Mesenchymal stem cell (in vitro differentiated cells and primary cell): ENCODE data around the gene PMF1.
"Not testable (repeated sequence)": the region's sequence is repeated elsewhere in the genome, so short reads cannot be mapped to it uniquely, and the experiment has no call there.

Experiments used
- DNase-seq: peaks from one replicate; pipeline ENCODE4 v3.0.0-alpha.2; 2013
- H2AFZ ChIP-seq: one replicate; pipeline ENCODE4 v1.6.1; 2013; ENCODE audit warnings: low read depth, mild to moderate bottlenecking, control low read depth, inconsistent platforms, low read length, moderate library complexity
- H2AK5ac ChIP-seq: 2 replicates; pipeline ENCODE4 v1.6.1; 2013; ENCODE audit warnings: low read length, moderate library complexity, mild to moderate bottlenecking, inconsistent platforms; ENCODE audit not compliant: severe bottlenecking
- H2BK120ac ChIP-seq: one replicate; pipeline ENCODE4 v1.6.1; 2013; ENCODE audit warnings: low read depth, mild to moderate bottlenecking, inconsistent platforms, low read length, moderate library complexity
- H2BK12ac ChIP-seq, 2 experiments: one replicate each; pipeline ENCODE4 v1.6.1; 2013; ENCODE audit warnings: inconsistent platforms in 2 of 2, low read length in 2 of 2, mild to moderate bottlenecking in 2 of 2, moderate library complexity in 2 of 2, control low read depth in 1 of 2
- H2BK15ac ChIP-seq: one replicate; pipeline ENCODE4 v1.6.1; 2013; ENCODE audit warnings: mild to moderate bottlenecking, low read depth, inconsistent platforms; ENCODE audit not compliant: poor library complexity, severe bottlenecking
- H2BK5ac ChIP-seq: 2 replicates; pipeline ENCODE4 v1.6.1; 2013; ENCODE audit warnings: low read depth, mild to moderate bottlenecking, low read length, control low read depth, inconsistent platforms; ENCODE audit not compliant: poor library complexity, severe bottlenecking
- H3K14ac ChIP-seq, 2 experiments: one replicate each; pipeline ENCODE4 v1.6.1; 2013; ENCODE audit warnings: inconsistent platforms in 2 of 2, low read length in 2 of 2, control low read depth in 1 of 2, mild to moderate bottlenecking in 1 of 2, moderate library complexity in 1 of 2
- H3K18ac ChIP-seq, 2 experiments: one replicate each; pipeline ENCODE4 v1.6.1; 2013; ENCODE audit warnings: inconsistent platforms in 2 of 2, low read length in 2 of 2, control low read depth in 1 of 2, low read depth in 1 of 2, mild to moderate bottlenecking in 1 of 2
- H3K23ac ChIP-seq, 2 experiments: one replicate each; pipeline ENCODE4 v1.6.1; 2013; ENCODE audit warnings: inconsistent platforms in 2 of 2, low read length in 2 of 2, mild to moderate bottlenecking in 2 of 2, moderate library complexity in 2 of 2, control low read depth in 1 of 2
- H3K27ac ChIP-seq: 2 replicates; pipeline ENCODE4 v1.5.1; 2013; ENCODE audit warnings: mild to moderate bottlenecking, moderate library complexity, low read length, control low read depth, inconsistent platforms; ENCODE audit not compliant: poor library complexity, severe bottlenecking
- H3K27me3 ChIP-seq, 2 experiments: 2 replicates each; pipeline versions ENCODE4 v1.6.1 to v1.7.0; 2013; ENCODE audit warnings: low read length in 2 of 2, mild to moderate bottlenecking in 2 of 2, moderate library complexity in 2 of 2, control low read depth in 1 of 2, inconsistent platforms in 1 of 2; ENCODE audit not compliant: control insufficient read depth in 1 of 2, insufficient read depth in 1 of 2
- H3K36me3 ChIP-seq, 2 experiments: 2 replicates each; pipeline versions ENCODE4 v1.6.1 to v1.7.0; 2013; ENCODE audit warnings: low read length in 2 of 2, control low read depth in 1 of 2, inconsistent platforms in 1 of 2, low read depth in 1 of 2, mild to moderate bottlenecking in 1 of 2; ENCODE audit not compliant: insufficient read depth in 2 of 2, control insufficient read depth in 1 of 2
- H3K4ac ChIP-seq, 2 experiments: one replicate each; pipeline ENCODE4 v1.6.1; 2013; ENCODE audit warnings: inconsistent platforms in 2 of 2, low read length in 2 of 2, mild to moderate bottlenecking in 2 of 2, moderate library complexity in 2 of 2, control low read depth in 1 of 2, low read depth in 1 of 2
- H3K4me1 ChIP-seq: 2 replicates; pipeline ENCODE4 v1.6.1; 2013; ENCODE audit warnings: low read depth, low read length, control low read depth; ENCODE audit not compliant: control insufficient read depth, insufficient read depth
- H3K4me2 ChIP-seq: 2 replicates; pipeline ENCODE4 v1.6.1; 2013; ENCODE audit warnings: low read length, mild to moderate bottlenecking, inconsistent platforms; ENCODE audit not compliant: poor library complexity, severe bottlenecking
- H3K4me3 ChIP-seq, 2 experiments: 2 replicates each; pipeline versions ENCODE4 v1.5.1 to v1.7.0; 2013; ENCODE audit warnings: low read length in 2 of 2, mild to moderate bottlenecking in 2 of 2, control low read depth in 1 of 2, low read depth in 1 of 2; ENCODE audit not compliant: insufficient read depth in 1 of 2
- H3K79me1 ChIP-seq: replicated peaks from 2 replicates; pipeline ENCODE4 v1.6.1; 2013; ENCODE audit warnings: mild to moderate bottlenecking, control low read depth, low read length, inconsistent platforms; ENCODE audit not compliant: poor library complexity, severe bottlenecking
- H3K9ac ChIP-seq: 2 replicates; pipeline ENCODE4 v1.7.0; 2013; ENCODE audit warnings: mild to moderate bottlenecking, low read length, moderate library complexity
- H3K9me3 ChIP-seq: 2 replicates; pipeline ENCODE4 v1.7.0; 2013; ENCODE audit warnings: mild to moderate bottlenecking, low read length; ENCODE audit not compliant: control insufficient read depth
- H4K8ac ChIP-seq: one replicate; pipeline ENCODE4 v1.6.1; 2013; ENCODE audit warnings: inconsistent platforms, mild to moderate bottlenecking, low read length, moderate library complexity
- H4K91ac ChIP-seq: one replicate; pipeline ENCODE4 v1.6.1; 2013; ENCODE audit warnings: mild to moderate bottlenecking, low read length, inconsistent platforms
- WGBS: methylation state at CpG from one replicate; pipeline ENCODE4 v1.1.7; 2013; ENCODE audit warnings: mixed read lengths; 5-methylcytosine and 5-hydroxymethylcytosine counted together

Gene PMF1

GRCh38 chr1:156190265-156190664 lies 22.5 kb upstream of the PMF1 start:
- H3K36me3 ChIP-seq, H4K91ac ChIP-seq, H3K4me1 ChIP-seq, H4K8ac ChIP-seq, H3K79me1 ChIP-seq, H3K14ac ChIP-seq, H2BK15ac ChIP-seq, H2BK12ac ChIP-seq, H3K9me3 ChIP-seq, H2AFZ ChIP-seq, H2AK5ac ChIP-seq, H3K23ac ChIP-seq, H3K9ac ChIP-seq, H3K4ac ChIP-seq, H2BK5ac ChIP-seq, H3K4me2 ChIP-seq, DNase-seq, H3K4me3 ChIP-seq, H3K27me3 ChIP-seq, H2BK120ac ChIP-seq, H3K27ac ChIP-seq, H3K18ac ChIP-seq: not testable (repeated sequence)
- 83% methylated on average over 3 of the region's 4 CpGs for WGBS

DNA sequence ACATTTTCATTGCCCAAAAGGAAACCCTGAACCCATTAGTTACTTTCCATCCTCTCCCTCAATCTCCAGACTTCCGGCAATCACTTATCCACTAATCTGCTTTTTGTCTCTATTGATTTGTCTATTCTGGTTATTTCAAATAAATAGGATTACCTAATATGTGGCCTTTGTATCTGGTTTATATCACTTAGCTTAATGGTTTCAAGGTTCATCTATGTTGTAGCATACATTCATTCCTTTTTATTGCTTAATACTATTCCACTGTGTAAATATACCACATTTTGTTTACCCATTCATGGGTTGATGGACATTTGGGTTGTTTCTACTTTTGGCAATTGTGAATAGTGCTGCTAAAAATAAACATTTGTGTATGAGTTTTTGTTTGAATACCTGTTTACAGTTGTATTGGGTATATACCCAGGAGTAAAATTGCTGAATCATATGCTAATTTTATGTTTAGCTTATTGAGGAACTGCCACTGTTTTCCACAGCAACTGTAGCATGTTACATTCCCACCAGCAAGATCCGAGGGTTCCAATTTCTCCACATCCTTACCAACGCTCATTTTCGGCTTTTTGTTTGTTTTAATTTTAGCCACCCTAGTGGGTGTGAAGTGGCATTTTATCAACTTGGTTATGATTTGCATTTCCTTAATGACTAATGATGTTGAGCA lies 21.4 kb upstream of the PMF1 start:
- Histone ChIP-seq H3K4me1 (peaks cover 8% of the 10 kb centered on the region), H2AK5ac (no peak overlapping the region), H3K79me1 (peaks cover 13% of the 10 kb centered on the region), H2BK120ac (no peak overlapping the region), H3K14ac (no peak overlapping the region), H3K4ac (no peak overlapping the region), H3K27me3 (no peaks in the 10 kb centered on the region), H3K27ac (no peak overlapping the region), H3K9ac (no peak overlapping the region), H4K91ac (no peak overlapping the region), H4K8ac (no peak overlapping the region), H2BK15ac (no peak overlapping the region), H2BK12ac (no peak overlapping the region), H3K9me3 (peaks cover 2% of the 10 kb centered on the region), H2AFZ (no peak overlapping the region), H3K18ac (no peak overlapping the region), H3K4me3 (no peak overlapping the region), H3K36me3 (peaks cover 4 to 12% of the 10 kb centered on the region in 2 experiments), H2BK5ac (no peak overlapping the region), H3K23ac (no peak overlapping the region), H3K4me2 (no peak overlapping the region)
- 100% methylated on average over 1 of the region's 4 CpGs for WGBS
- peak; percentile 37 for DNase-seq

DNA sequence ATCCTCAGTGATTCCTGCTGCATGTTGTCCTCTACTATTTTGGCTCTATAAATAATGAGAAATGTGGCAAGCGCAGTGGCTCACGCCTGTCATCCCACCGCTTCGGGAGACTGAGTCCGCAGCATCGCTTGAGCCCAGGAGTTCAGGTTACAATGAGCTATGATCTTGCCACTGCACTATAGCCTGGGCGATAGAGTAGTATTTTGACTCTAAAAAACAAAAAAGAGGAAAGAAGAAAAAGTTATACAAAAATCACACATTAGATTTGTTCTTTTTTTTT lies 19.7 kb upstream of the PMF1 start:
- WGBS = 98% methylated on average over 6 of the region's 7 CpGs
- Histone ChIP-seq H4K91ac (peak overlapping the region; percentile 75), H2BK12ac (peak overlapping the region in 1 of 2 experiments; percentile 77), H3K79me1 (peaks cover 18% of the 10 kb centered on the region), H3K9ac (peak overlapping the region; percentile 90), H2AFZ (no peak overlapping the region), H3K36me3 (peaks cover 6 to 20% of the 10 kb centered on the region in 2 experiments), H3K23ac (no peak overlapping the region), H3K4me3 (peak overlapping the region in 1 of 2 experiments; percentile 94), H3K4me1 (peaks cover 8% of the 10 kb centered on the region), H2BK15ac (peak overlapping the region; percentile 99), H3K27me3 (no peaks in the 10 kb centered on the region), H3K14ac (no peak overlapping the region), H3K4ac (peak overlapping the region in 1 of 2 experiments; percentile 89), H2BK5ac (no peak overlapping the region), H3K4me2 (peak overlapping the region; percentile 49), H2AK5ac (peak overlapping the region; percentile 88), H3K27ac (no peak overlapping the region), H2BK120ac (no peak overlapping the region), H3K18ac (peak overlapping the region in 1 of 2 experiments; percentile 88), H4K8ac (peak overlapping the region; percentile 97), H3K9me3 (no peaks in the 10 kb centered on the region)
- DNase-seq = no peak

DNA sequence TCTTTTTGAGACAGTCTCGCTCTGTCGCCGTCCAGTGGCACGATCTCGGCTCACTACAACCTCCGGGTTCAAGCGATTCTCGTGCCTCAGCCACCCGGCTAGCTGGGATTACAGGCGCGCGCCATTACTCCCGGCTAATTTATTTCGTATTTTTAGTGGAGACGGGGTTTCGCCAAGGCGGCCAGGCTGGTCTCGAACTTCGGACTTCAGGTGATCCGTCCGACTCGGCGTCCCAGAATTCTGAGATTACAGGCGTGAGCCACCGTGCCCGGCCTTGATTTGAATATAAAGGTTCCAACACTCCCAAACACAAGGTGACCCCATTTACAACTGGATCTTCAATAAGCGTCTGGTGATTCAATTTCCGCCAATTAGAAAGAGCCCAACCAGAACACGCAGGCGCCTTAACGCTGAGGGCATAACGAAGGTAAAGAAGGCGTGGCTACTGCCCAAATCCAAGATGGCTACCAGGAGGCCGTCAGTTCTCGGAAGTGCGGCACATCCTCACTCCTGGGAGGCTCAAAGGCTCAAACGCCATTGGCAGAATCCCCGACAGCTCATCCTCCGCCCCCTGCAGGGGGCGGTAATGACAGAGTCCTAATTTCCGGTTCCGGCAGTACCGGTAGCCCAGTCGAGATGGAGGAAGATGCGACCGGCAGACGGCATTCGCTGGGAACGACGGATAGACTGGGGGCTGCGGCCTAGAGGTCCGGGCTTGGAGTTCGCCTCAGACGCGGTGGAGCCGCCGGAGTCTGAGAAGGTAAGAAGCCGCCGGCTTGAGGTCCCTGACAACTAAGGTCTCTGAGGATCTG lies 19.1 kb upstream of the PMF1 start, which contains the start of gene SLC25A44:
TSS of gene SLC25A44 (plus strand) at position 617 of the 812 bp plus-strand sequence. CDS start 5,744 bp downstream, outside the sequence.
- H3K79me1 ChIP-seq = peaks cover 18% of the 10 kb centered on the region
- peak within 1 kb of the TSS; percentile 71 for H2BK120ac ChIP-seq
- H2AFZ ChIP-seq = peak within 1 kb of the TSS; percentile 92
- peak within 1 kb of the TSS; percentile 75 for H4K91ac ChIP-seq
- H3K18ac ChIP-seq = peak within 1 kb of the TSS; percentile 84 to 88
- H2BK15ac ChIP-seq = peak within 1 kb of the TSS; percentile 99
- H3K4me1 ChIP-seq = peaks cover 8% of the 10 kb centered on the region
- peak within 1 kb of the TSS; percentile 41 for H3K27ac ChIP-seq
- no peaks in the 10 kb centered on the region for H3K27me3 ChIP-seq
- H3K9me3 ChIP-seq = no peaks in the 10 kb centered on the region
- peak within 1 kb of the TSS; percentile 29 to 77 for H2BK12ac ChIP-seq
- peak within 1 kb of the TSS; percentile 81 for H3K4me2 ChIP-seq
- peak; percentile 99 for DNase-seq
- peak within 1 kb of the TSS; percentile 90 for H3K9ac ChIP-seq
- no peak within 1 kb of the TSS for H2BK5ac ChIP-seq
- peaks cover 6 to 22% of the 10 kb centered on the region in 2 experiments for H3K36me3 ChIP-seq
- WGBS = 32% methylated on average over 59 of the region's 59 CpGs
- peak within 1 kb of the TSS; percentile 97 for H4K8ac ChIP-seq
- H3K4me3 ChIP-seq = peak within 1 kb of the TSS; percentile 85 to 94
- H3K4ac ChIP-seq = peak within 1 kb of the TSS; percentile 60 to 89
- peak within 1 kb of the TSS; percentile 88 for H2AK5ac ChIP-seq
- peak within 1 kb of the TSS in 1 of 2 experiments; percentile 19 for H3K14ac ChIP-seq
- no peak within 1 kb of the TSS for H3K23ac ChIP-seq
